ENCODE measurements around the gene SYNDIG1. TPM values are rescaled to one million over a fixed set of nuclear protein-coding genes. Genes with fewer than 3 reads are reported as not detected.

Gene SYNDIG1
- total RNA-seq, 1 experiment from 2014 or later: 5.4 TPM

GRCh38 chr20:24506696-24507095 is 37.3 kb downstream of the SYNDIG1 start:
- H2BK15ac ChIP-seq (ENCODE audit: low read depth, low read length): no peak overlapping the region
- H4K8ac ChIP-seq (replicated peaks; ENCODE audit: insufficient read length, low read depth, low read length): no peak overlapping the region
- peaks cover 2 to 25% (median 6%) of the 10 kb centered on the region in 3 experiments; a peak in 5 of 7 replicates for H3K36me3 Mint-ChIP-seq (ENCODE audit: insufficient read depth in 1 of 3, low read depth in 3 of 3)
- H2BK120ac ChIP-seq (ENCODE audit: low read depth, low read length, poor library complexity, severe bottlenecking): no peak overlapping the region
- peaks cover 3 to 7% of the 10 kb centered on the region in 2 experiments; a peak in 4 of 5 replicates for H3K9me3 Mint-ChIP-seq
- no peak overlapping the region for H3K18ac ChIP-seq (ENCODE audit: insufficient read length, low read depth, low read length)
- no peak overlapping the region for H3K4ac ChIP-seq (ENCODE audit: low read depth, low read length)
- no peak overlapping the region; the same call in 1 of the 2 replicates for H3K14ac ChIP-seq (ENCODE audit: insufficient read depth, low read length)
- no peaks in the 10 kb centered on the region for H4K20me1 ChIP-seq (ENCODE audit: control insufficient read depth, insufficient read depth, insufficient read length)
- no peak overlapping the region for H4K91ac ChIP-seq (ENCODE audit: insufficient read length, low read depth, low read length)
- H3K79me1 ChIP-seq (ENCODE audit: insufficient read depth, low read depth, low read length, poor library complexity, severe bottlenecking): no peaks in the 10 kb centered on the region
- no peak overlapping the region for H4K5ac ChIP-seq (ENCODE audit: insufficient read length, low read depth, low read length)
- H3K56ac ChIP-seq (ENCODE audit: insufficient read length, low read depth, low read length): no peak overlapping the region
- no peak overlapping the region for H2BK12ac ChIP-seq (ENCODE audit: insufficient read length, low read depth, low read length)
- H3K27ac ChIP-seq (ENCODE audit: insufficient read length, low read depth, low read length): no peak overlapping the region
- H3K23ac ChIP-seq (ENCODE audit: insufficient read length, low read depth, low read length): no peak overlapping the region
- no CpG with 5 or more reads among the region's 5 CpGs for WGBS (ENCODE audit: extremely low coverage, insufficient read length, low lambda C conversion rate)
- H2BK5ac ChIP-seq (ENCODE audit: insufficient read length, low read length): no peak overlapping the region
- no peaks in the 10 kb centered on the region for H3K4me1 ChIP-seq (ENCODE audit: insufficient read depth, low read length)
- no peak overlapping the region for H3K9ac ChIP-seq (ENCODE audit: extremely low read depth, insufficient read length, low read length)
- no peak for DNase-seq
- no peak for TF ChIP-seq CTCF (conservative IDR thresholded peaks at IDR 0.05)
- no peak overlapping the region for H3K4me3 Mint-ChIP-seq
- no peaks in the 10 kb centered on the region for H3K27me3 ChIP-seq (ENCODE audit: insufficient read depth, low read length)
- no peak overlapping the region for H2AK5ac ChIP-seq (ENCODE audit: insufficient read length, low read length)
- no peak overlapping the region for H3T11ph ChIP-seq (ENCODE audit: low read length)
- H3K79me2 ChIP-seq (ENCODE audit: insufficient read depth, low read length): no peaks in the 10 kb centered on the region
- peaks cover 0 to 15% of the 10 kb centered on the region in 2 experiments; a peak in 2 of 4 replicates for H3K4me1 Mint-ChIP-seq
- H2AFZ ChIP-seq (ENCODE audit: low read length): no peak overlapping the region
- no peak overlapping the region for H3K4me2 ChIP-seq (ENCODE audit: insufficient read depth, insufficient read length, low read length)
- no peak overlapping the region for H3K27ac Mint-ChIP-seq
- no peaks in the 10 kb centered on the region for H3K9me3 ChIP-seq (ENCODE audit: control insufficient read depth, low read depth, low read length)
- no peaks in the 10 kb centered on the region for H3K23me2 ChIP-seq (ENCODE audit: insufficient read length, low read depth, low read length, poor library complexity, severe bottlenecking)
- H2BK20ac ChIP-seq (ENCODE audit: low read depth, low read length, poor library complexity, severe bottlenecking): no peak overlapping the region
- no peaks in the 10 kb centered on the region for H3K27me3 Mint-ChIP-seq (ENCODE audit: low read depth)
